Activated CD4-positive, alpha-beta T cell treated with anti-CD3 and anti-CD28 coated beads, Interleukin-2, amount 50 U/mL, for 4 hours (primary cell): ENCODE results near the gene TUBA1A.
"Not testable (repeated sequence)": the region's sequence is repeated elsewhere in the genome, so short reads cannot be mapped to it uniquely, and the experiment has no call there.

ENCODE experiments used
- DNase-seq, 2 experiments: peaks; one replicate each; pipeline ENCODE4 v3.0.0-alpha.2; 2020

The TUBA1A gene

GRCh38 chr12:49200919-49201594 lies 12.2 kb upstream of the TUBA1A start:
- DNase-seq = no peak

- DNase-seq = no peak
Observed at GRCh38 chr12:49198431-49199155, 9.7 kb upstream of the TUBA1A start.

GRCh38 chr12:49197256-49197655 lies 8.4 kb upstream of the TUBA1A start:
- no peak for DNase-seq

GRCh38 chr12:49195736-49196135 lies 6.9 kb upstream of the TUBA1A start:
- DNase-seq = no peak

- DNase-seq = not testable (repeated sequence)
Observed at GRCh38 chr12:49193746-49194145, 4.9 kb upstream of the TUBA1A start.

- DNase-seq = not testable (repeated sequence)
Observed at GRCh38 chr12:49191498-49191897, 2.6 kb upstream of the TUBA1A start.

- no peak for DNase-seq
Observed at GRCh38 chr12:49190974-49191373, 2.1 kb upstream of the TUBA1A start.

GRCh38 chr12:49189731-49190716 lies 1.1 kb upstream of the TUBA1A start:
- DNase-seq = no peak

- peak; percentile 60 to 72 for DNase-seq
Observed at GRCh38 chr12:49188201-49188915, 522 bp downstream of the TUBA1A start.

GRCh38 chr12:49187184-49187583 lies 1.7 kb downstream of the TUBA1A start:
- DNase-seq = no peak

GRCh38 chr12:49186307-49186706 lies 2.6 kb downstream of the TUBA1A start:
- not testable (repeated sequence) for DNase-seq

- DNase-seq = not testable (repeated sequence)
Observed at GRCh38 chr12:49184697-49185096, 4.2 kb downstream of the TUBA1A start.

GRCh38 chr12:49183214-49183950 lies 5.5 kb downstream of the TUBA1A start:
- not testable (repeated sequence) for DNase-seq

GRCh38 chr12:49174218-49174617 lies 14.7 kb downstream of the TUBA1A start:
- no peak for DNase-seq

- no peak for DNase-seq
Observed at GRCh38 chr12:49170924-49171323, 18.0 kb downstream of the TUBA1A start.

GRCh38 chr12:49165114-49165513 lies 23.8 kb downstream of the TUBA1A start:
- DNase-seq = no peak

- DNase-seq = not testable (repeated sequence)
Observed at GRCh38 chr12:49161901-49162300, 27.0 kb downstream of the TUBA1A start.

- DNase-seq = no peak
Observed at GRCh38 chr12:49161092-49161795, 27.6 kb downstream of the TUBA1A start.

- no peak for DNase-seq
Observed at GRCh38 chr12:49160399-49160798, 28.5 kb downstream of the TUBA1A start.

- no peak for DNase-seq
Observed at GRCh38 chr12:49154221-49154620, 34.7 kb downstream of the TUBA1A start.

- DNase-seq = no peak
Observed at GRCh38 chr12:49147384-49147783, 41.5 kb downstream of the TUBA1A start.
